Choroid plexus epithelial cell (primary cell): ENCODE measurements around the gene NMNAT2.
"Not testable (repeated sequence)": the region's sequence is repeated elsewhere in the genome, so short reads cannot be mapped to it uniquely, and the experiment has no call there.

ENCODE experiments used
- DNase-seq: peaks from one replicate; pipeline ENCODE4 v3.0.0-alpha.2; 2010; ENCODE audit warnings: low read depth
- H3K4me3 ChIP-seq: 2 replicates; pipeline ENCODE4 v1.5.1; 2011; ENCODE audit warnings: low read depth, mild to moderate bottlenecking, control low read depth, low read length, moderate library complexity
- TF ChIP-seq, protein P1 (sequence below): conservative IDR thresholded peaks from 2 replicates; pipeline ENCODE4 v1.5.1; 2011; ENCODE audit warnings: low read depth, mild to moderate bottlenecking, control low read depth, inconsistent platforms, low read length, moderate library complexity

Gene NMNAT2

DNA sequence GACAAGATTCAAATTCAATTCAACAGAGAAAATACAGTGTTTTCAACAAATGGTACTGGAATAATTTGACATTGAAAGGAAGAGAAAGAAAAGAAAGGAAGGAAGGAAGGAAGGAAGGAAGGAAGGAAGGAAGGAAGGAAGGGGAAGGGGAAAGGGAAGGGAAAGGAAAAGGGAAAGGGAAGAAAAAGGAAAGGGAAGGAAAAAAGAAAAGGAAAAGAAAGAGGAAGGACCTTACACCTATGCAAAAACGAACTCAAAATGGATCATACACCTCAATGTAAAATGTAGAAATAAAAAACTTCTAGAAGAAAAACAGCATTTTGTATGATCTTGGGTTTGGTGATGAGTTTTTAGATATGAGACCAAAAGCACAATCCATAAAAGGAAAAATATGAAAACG, 19.9 kb upstream of the NMNAT2 start:
- DNase-seq: no peak
- H3K4me3 ChIP-seq: no peak overlapping the region
- TF ChIP-seq, protein P1, sequence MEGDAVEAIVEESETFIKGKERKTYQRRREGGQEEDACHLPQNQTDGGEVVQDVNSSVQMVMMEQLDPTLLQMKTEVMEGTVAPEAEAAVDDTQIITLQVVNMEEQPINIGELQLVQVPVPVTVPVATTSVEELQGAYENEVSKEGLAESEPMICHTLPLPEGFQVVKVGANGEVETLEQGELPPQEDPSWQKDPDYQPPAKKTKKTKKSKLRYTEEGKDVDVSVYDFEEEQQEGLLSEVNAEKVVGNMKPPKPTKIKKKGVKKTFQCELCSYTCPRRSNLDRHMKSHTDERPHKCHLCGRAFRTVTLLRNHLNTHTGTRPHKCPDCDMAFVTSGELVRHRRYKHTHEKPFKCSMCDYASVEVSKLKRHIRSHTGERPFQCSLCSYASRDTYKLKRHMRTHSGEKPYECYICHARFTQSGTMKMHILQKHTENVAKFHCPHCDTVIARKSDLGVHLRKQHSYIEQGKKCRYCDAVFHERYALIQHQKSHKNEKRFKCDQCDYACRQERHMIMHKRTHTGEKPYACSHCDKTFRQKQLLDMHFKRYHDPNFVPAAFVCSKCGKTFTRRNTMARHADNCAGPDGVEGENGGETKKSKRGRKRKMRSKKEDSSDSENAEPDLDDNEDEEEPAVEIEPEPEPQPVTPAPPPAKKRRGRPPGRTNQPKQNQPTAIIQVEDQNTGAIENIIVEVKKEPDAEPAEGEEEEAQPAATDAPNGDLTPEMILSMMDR: no peak

DNA sequence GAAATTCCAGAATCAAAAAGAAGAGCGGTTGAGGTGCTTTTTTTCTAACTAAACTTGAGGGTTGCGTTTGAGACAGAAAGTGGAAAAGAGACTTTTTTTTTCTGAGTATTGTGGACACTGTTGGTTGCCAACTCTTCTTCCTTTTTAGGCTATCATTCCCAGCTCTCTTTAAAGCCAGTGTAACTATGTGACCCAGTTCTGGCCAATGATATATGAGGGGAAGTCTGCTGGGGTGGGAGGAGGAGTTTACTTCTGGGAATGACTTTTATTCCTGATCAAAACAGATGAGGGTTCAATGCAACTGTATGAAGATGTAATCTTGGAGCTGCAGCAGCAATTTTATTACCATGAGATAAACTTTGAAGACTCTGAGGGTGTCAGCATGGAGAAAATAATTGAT, 17.3 kb upstream of the NMNAT2 start:
- no peak for DNase-seq
- no peak overlapping the region for H3K4me3 ChIP-seq
- TF ChIP-seq, protein P1: no peak

DNA sequence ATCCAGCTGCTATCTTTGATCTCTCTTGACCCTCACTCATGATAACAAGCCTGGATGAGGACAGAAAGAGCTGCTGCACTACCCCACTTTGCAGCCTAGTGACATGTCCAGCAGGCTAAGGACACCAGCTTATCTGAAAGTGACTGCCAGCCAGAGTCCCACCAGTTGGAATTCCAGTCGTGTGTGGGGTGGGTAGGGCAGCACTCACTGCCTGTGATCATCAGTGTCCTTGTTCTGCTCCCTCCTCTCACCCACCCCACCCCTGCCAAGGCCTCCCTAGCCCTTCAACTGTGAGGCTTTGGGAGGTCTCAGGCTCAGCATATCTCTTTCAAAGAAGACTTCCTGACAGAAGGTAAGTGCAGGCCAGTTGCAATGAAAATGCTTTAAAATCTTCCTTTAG, 15.5 kb upstream of the NMNAT2 start:
- no peak for DNase-seq
- H3K4me3 ChIP-seq: no peak overlapping the region
- TF ChIP-seq, protein P1: no peak

DNA sequence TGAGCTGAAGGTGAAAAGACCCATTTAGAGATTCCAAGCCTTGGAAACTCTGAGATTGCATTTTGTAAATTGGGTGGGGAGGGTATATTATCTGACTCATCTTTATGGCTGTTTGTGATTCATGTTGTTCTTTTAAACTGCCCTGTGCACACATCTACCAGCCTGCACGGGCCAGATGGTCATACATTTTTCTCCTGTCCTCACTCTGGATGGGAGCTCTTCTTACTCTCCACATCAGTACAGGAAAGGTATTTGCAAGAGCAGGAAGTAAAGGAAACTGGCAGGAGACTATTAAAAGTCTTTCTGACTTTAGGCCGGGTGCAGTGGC, 14.3 kb upstream of the NMNAT2 start:
- DNase-seq: no peak
- H3K4me3 ChIP-seq: no peak overlapping the region
- TF ChIP-seq, protein P1: no peak

DNA sequence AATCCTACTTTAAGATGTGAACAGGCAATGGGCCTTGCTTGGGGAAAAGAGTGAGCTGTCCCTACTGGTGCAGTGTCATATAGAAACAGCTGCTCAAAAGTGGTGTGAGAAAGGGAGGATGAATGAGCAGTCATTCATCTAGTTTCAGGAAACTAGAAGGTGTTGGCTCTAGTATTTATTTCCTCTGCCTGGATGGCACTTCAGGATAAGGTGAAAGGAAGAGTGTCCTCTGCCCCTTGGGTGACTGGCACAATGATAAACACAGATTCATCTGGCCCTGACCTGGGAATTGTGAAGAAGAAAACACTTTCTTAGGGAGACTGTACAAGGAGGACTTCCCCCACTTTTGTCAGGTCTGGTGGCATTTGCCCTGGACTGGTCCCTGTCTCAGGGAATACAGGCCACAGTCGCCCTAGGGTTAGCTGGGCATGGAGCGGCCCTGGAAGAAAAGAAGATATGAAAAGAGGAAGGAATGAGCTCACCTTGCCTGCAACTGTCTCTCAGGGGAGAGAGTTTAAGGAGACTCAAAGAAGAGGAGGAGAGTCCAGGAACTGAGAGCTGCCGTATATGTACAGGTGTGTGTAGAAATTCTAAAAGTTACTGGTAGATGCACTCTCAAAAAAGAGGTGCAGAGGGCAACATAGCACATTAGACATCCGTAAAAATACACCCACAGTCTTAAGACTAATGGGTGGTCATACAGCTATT, 13.8 kb upstream of the NMNAT2 start:
- TF ChIP-seq, protein P1: no peak
- DNase-seq: no peak
- no peak overlapping the region for H3K4me3 ChIP-seq

DNA sequence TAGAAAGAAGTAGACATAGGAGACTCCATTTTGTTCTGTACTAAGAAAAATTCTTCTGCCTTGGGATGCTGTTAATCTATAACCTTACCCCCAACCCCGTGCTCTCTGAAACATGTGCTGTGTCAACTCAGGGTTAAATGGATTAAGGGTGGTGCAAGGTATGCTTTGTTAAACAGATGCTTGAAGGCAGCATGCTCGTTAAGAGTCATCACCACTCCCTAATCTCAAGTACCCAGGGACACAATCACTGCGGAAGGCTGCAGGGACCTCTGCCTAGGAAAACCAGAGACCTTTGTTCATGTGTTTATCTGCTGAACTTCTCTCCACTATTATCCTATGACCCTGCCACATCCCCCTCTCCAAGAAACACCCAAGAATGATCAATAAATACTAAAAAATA, 9.4 kb upstream of the NMNAT2 start:
- H3K4me3 ChIP-seq, DNase-seq: not testable (repeated sequence)

DNA sequence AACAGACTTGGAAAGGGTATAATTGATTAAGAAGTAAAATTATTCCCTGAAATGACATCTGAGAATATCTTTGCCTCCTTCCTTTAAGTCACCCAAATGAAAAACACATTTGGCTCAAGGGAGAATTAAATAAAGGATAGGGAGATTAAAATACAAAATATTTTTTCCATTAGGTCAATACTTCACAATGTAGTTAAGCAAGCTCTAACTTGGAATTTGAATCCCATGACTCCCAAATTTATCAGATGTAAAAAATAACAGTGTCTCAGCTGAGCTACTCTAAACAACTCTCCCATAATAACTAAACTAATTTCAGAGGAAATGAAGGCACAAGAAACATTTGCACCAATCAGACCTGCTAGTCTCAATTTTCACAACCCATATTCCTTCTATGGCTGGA, 6.5 kb upstream of the NMNAT2 start:
- DNase-seq: no peak
- H3K4me3 ChIP-seq: no peak overlapping the region
- TF ChIP-seq, protein P1: no peak

DNA sequence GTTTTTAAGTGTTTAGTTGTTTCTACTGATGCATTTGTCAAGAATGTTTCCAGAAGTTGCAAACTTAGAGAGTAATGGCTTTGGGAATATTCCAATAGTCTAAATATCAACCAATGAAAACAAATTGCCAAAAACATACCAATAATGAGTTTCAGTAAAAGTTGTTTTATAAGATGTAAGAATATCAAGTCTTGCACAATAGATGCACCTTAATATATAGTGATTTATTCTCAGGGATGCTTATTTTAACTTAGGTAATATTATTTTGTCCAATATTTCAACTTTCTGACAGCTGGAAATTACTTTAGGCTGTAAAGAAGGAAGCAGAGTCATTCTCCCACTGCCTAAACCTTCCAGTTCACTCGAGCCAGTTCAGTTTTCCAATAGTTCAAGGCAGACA, 5.4 kb upstream of the NMNAT2 start:
- TF ChIP-seq, protein P1: no peak
- no peak for DNase-seq
- H3K4me3 ChIP-seq: no peak overlapping the region
